Measurements from ENCODE around the gene TMEM45A.
"Not testable (repeated sequence)": the region's sequence is repeated elsewhere in the genome, so short reads cannot be mapped to it uniquely, and the experiment has no call there.

The TMEM45A gene

GRCh38 chr3:100486808-100487207 lies 5.6 kb upstream of the TMEM45A start:
- no peak for DNase-seq (ENCODE audit: low spot score)

GRCh38 chr3:100489118-100489517 lies 3.3 kb upstream of the TMEM45A start:
- no peak for DNase-seq (ENCODE audit: low spot score)

- peak; percentile 71 for DNase-seq (ENCODE audit: low spot score)
These were observed 4.4 kb downstream of the TMEM45A start for GRCh38 chr3:100496711-100497261.

- no peak for DNase-seq (ENCODE audit: low spot score)
These were observed 7.2 kb downstream of the TMEM45A start for GRCh38 chr3:100499651-100500050.

- DNase-seq (ENCODE audit: low spot score), result no peak
These were observed 8.0 kb downstream of the TMEM45A start for GRCh38 chr3:100500320-100500880.

GRCh38 chr3:100503448-100503847 lies 11.0 kb downstream of the TMEM45A start:
- DNase-seq (ENCODE audit: low spot score), result no peak

GRCh38 chr3:100506355-100506754 lies 13.9 kb downstream of the TMEM45A start:
- no peak for DNase-seq (ENCODE audit: low spot score)

- DNase-seq (ENCODE audit: low spot score), result not testable (repeated sequence)
These were observed 17.4 kb downstream of the TMEM45A start for GRCh38 chr3:100509818-100510217.

- DNase-seq (ENCODE audit: low spot score), result no peak
These were observed 23.8 kb downstream of the TMEM45A start for GRCh38 chr3:100516232-100516631.

GRCh38 chr3:100516838-100517237 lies 24.4 kb downstream of the TMEM45A start:
- DNase-seq (ENCODE audit: low spot score), result no peak

GRCh38 chr3:100517276-100517675 lies 24.9 kb downstream of the TMEM45A start:
- DNase-seq (ENCODE audit: low spot score), result no peak

GRCh38 chr3:100518244-100518643 lies 25.8 kb downstream of the TMEM45A start:
- no peak for DNase-seq (ENCODE audit: low spot score)

GRCh38 chr3:100518983-100519382 lies 26.6 kb downstream of the TMEM45A start:
- no peak for DNase-seq (ENCODE audit: low spot score)

- DNase-seq (ENCODE audit: low spot score), result no peak
These were observed 29.0 kb downstream of the TMEM45A start for GRCh38 chr3:100521439-100521845.

GRCh38 chr3:100522125-100522524 lies 29.7 kb downstream of the TMEM45A start:
- DNase-seq (ENCODE audit: low spot score), result no peak

GRCh38 chr3:100523050-100523760 lies 30.8 kb downstream of the TMEM45A start:
- no peak for DNase-seq (ENCODE audit: low spot score)

- peak; percentile 9 for DNase-seq (ENCODE audit: low spot score)
These were observed 33.6 kb downstream of the TMEM45A start for GRCh38 chr3:100525753-100526612.

GRCh38 chr3:100526613-100527346 lies 34.4 kb downstream of the TMEM45A start:
- DNase-seq (ENCODE audit: low spot score), result no peak

GRCh38 chr3:100527347-100527735 lies 34.9 kb downstream of the TMEM45A start:
- no peak for DNase-seq (ENCODE audit: low spot score)

GRCh38 chr3:100531093-100531492 lies 38.7 kb downstream of the TMEM45A start:
- DNase-seq (ENCODE audit: low spot score), result no peak

GRCh38 chr3:100532411-100532810 lies 40.0 kb downstream of the TMEM45A start:
- DNase-seq (ENCODE audit: low spot score), result no peak

- DNase-seq (ENCODE audit: low spot score), result no peak
These were observed 40.8 kb downstream of the TMEM45A start for GRCh38 chr3:100533176-100533575.

Measured in kidney tubule cell (primary cell).